GM04503 (cell line): ENCODE data around the gene MYOF.
"Not testable (repeated sequence)": the region's sequence is repeated elsewhere in the genome, so short reads cannot be mapped to it uniquely, and the experiment has no call there.

Experiments used
- DNase-seq: peaks from one replicate; pipeline ENCODE4 v3.0.0-alpha.2; 2012; ENCODE audit warnings: low read depth

MYOF gene

DNA sequence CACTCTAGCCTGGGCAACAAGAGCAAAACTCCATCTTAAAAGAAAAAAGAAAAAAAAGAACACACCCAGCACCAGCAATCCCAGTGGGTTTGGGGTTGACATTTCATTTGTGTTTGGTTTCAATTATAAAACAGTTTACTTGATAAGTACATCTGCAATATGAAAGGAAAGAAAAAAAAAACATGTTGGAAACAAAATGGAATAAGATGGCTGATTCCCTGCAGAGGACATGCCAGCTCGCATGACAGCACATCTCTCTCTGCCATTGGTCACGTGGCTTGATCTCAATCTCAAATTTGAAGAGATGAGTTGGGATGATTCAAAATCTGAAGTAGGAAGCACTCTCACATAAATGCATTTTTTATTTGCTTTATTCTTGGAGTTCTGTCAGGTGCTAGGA is 28.0 kb downstream of the MYOF start:
- DNase-seq, result no peak

- no peak for DNase-seq
These were observed 30.0 kb downstream of the MYOF start for GRCh38 chr10:93452143-93452542.

DNA sequence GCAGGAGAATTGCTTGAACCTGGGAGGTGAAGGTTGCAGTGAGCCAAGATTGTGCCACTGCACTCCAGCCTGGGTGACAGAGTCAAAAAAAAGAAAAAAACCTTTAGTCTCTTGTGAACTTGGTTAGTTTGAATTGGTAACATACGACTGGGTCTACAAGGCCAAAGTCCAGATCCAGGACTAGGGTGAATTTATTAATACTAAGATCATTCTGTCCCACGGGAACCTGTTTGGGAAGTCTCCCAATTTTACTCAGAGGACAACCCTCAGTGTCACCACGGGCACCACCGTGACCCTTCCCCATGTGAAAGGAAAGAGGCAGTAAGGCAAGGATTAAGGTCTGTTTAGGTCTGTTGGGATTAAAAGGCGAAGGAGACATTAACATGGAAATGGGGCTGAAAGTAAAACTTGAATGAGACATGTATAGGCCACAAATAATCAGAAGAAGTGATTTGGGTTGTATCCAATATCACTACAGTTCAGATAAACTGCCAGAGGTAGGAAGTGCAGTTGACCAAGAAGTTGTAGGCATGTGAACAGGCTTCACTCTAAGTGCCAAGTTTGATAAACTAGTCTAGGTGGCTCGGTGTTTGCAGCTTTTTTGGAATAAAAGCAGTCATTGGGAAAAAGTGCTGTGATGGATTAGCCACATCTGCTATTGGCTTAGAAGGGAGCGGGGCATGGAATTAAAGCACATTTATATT is 30.7 kb downstream of the MYOF start:
- DNase-seq, result no peak

- DNase-seq, result no peak
These were observed 34.2 kb downstream of the MYOF start for GRCh38 chr10:93447970-93448369.

- DNase-seq, result no peak
These were observed 35.1 kb downstream of the MYOF start for GRCh38 chr10:93447019-93447418.

- no peak for DNase-seq
These were observed 36.0 kb downstream of the MYOF start for GRCh38 chr10:93445978-93446720.

- DNase-seq, result peak; percentile 96
These were observed 36.8 kb downstream of the MYOF start for GRCh38 chr10:93445097-93445960.

DNA sequence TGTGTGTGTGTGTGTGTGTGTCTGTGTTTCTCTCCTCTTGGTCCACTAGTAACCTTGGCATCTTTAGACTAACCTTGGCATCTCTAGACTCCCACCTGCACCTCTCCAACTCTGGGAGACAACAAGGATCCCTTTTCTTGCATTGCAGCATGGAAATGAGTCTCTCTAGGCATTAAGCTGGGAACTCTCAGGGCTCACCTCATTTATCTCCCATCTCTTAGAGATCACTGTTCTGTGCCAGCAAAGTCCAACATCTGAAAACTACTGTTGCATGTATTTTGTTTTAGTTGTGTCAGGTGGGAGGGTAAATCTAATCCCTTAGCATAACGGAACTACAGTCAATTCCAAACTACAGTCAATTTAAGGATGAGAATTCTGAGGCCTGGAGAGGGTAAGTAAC is 38.7 kb downstream of the MYOF start:
- no peak for DNase-seq

DNA sequence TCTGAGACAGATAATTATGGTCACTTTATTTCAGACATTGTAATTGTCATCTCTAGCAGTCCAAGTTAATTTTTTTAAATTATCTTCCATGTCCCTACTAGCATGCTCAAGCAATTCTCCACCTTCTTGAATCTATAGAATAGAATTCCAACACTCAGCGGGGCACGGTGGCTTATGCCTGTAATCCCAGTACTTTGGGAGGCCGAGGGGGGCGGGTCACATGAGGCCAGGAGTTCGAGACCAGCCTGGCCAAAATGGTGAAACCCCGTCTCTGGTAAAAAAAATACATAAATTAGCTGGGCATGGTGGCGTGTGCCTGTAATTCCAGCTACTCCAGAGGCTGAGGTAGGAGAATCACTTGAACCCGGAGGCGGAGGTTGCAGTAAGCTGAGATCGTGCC is 39.4 kb downstream of the MYOF start:
- not testable (repeated sequence) for DNase-seq

- peak; percentile 56 for DNase-seq
These were observed 41.5 kb downstream of the MYOF start for GRCh38 chr10:93440591-93441091.

DNA sequence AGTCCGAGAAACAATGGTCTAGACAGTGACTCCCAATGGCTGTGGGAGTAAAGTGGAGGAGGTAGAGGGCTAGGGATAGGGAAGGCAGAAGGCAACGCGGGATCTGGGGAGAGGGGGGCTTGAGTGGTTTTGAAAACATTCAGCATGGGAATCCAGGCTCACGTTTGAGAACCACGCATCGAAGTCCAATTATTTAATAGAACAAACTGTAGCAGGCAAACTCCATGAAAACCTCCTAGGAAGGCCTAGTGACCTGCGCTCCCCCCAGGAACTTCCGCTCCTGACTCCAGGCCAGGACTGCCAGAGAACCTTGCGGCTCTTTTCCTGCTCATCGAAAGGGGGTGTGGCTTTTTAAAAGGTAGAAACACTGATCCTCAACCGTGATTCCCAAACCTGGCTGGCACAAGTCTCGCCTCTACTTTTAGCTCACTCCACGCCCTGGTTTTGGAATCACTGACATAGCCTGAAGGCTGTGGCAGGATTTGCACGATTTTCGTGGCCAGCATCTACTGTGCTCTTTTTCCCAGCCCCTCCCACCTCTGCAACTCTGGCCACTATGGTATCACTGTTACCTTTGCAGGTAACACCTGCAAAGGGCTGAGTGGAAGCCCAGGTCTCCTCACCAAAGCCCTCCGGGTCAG is 43.4 kb downstream of the MYOF start:
- no peak for DNase-seq

GRCh38 chr10:93437946-93438612 is 44.1 kb downstream of the MYOF start:
- DNase-seq, result no peak

GRCh38 chr10:93437086-93437945 is 44.8 kb downstream of the MYOF start:
- peak; percentile 99 for DNase-seq

GRCh38 chr10:93436591-93437085 is 45.5 kb downstream of the MYOF start:
- peak; percentile 94 for DNase-seq

DNA sequence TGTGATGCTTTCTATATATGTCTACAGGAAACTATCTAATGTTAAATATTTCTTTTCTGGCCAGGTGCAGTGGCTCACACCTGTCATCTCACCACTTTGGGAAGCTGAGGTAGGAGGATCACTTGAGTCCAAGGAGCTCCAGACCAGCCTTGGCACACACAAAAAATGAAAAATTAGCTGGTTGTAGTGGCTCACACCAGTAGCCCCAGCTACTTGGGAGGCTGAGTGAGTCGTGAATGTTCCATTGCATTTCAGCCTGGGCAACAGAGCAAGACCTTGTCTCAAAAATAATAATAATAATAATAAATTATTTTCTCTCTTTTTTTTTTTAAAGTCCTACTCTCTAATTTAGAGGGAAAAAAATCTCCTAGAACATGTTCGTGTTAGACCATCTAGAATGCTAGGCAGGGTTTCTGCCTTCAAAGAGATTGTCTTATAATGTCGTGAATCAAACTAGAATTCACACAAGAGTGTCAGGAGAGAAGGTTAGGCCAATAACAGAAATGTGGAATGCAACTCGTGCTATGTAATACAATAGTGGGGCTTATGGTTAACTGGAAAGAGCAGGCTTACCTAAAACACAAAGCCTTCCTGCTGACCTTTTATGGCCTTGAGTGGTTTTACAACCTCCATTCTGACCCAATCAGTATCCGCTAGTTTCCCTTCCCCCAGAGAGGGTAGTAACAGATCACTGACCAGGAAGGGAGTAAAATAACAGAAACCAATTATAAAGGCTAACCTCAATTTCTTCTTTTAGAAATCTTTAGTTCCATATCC is 46.3 kb downstream of the MYOF start:
- DNase-seq, result peak; percentile 32

- no peak for DNase-seq
These were observed 47.1 kb downstream of the MYOF start for GRCh38 chr10:93434991-93435491.

DNA sequence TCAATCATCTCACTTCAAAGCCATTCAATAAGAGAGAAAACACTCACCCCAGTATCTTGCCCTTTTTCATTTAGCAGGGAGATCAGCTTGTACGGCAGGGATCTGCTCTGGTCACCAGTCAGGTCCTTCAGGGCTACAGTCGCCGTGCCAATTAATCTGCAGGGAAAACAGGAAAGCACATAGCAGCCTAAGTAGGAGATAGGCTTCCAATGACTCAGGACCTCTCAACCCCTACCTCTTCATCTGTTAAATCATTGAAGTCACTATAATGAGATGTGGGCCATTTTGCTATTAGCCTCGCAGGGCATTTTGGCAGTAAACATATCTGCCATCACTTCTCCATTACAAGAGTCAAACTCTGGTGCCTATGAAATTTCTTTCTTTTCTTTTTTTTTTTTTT is 50.8 kb downstream of the MYOF start:
- no peak for DNase-seq

GRCh38 chr10:93425861-93426260 is 56.3 kb downstream of the MYOF start:
- no peak for DNase-seq

DNA sequence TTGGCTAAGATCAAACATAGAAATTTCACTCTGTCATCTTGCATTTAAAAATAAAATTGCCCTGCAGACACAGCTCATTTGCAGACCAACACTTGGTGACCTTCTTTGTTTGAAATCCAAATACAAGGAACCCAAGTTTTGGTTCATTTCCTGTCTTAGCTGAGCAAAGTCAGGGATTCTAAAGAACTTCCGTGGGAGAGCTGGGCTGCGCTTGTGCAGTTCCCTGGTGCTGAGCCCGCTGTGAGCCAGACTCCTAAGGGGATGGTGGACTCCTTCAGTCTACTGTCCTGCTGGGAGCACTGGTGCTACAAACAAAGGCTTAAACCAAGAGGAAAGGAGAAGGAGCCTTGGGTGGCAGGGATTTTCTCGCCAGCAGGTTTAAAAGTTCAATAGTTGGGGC is 60.0 kb downstream of the MYOF start:
- DNase-seq, result no peak
